ELF-1 (cell line): ENCODE data around the gene CYP2E1.
"Not testable (repeated sequence)": the region's sequence is repeated elsewhere in the genome, so short reads cannot be mapped to it uniquely, and the experiment has no call there.

Source experiments
- DNase-seq: peaks from one replicate; pipeline ENCODE4 v3.0.0-alpha.2; 2016; ENCODE audit warnings: low read depth, low spot score

Gene CYP2E1

GRCh38 chr10:133528296-133528844 is 1.2 kb downstream of the CYP2E1 start:
- no peak for DNase-seq

- DNase-seq: peak; percentile 73
Observed at GRCh38 chr10:133528845-133529575, 1.8 kb downstream of the CYP2E1 start.

- no peak for DNase-seq
Observed at GRCh38 chr10:133529576-133529946, 2.4 kb downstream of the CYP2E1 start.

GRCh38 chr10:133530506-133530905 is 3.3 kb downstream of the CYP2E1 start:
- DNase-seq: no peak

DNA sequence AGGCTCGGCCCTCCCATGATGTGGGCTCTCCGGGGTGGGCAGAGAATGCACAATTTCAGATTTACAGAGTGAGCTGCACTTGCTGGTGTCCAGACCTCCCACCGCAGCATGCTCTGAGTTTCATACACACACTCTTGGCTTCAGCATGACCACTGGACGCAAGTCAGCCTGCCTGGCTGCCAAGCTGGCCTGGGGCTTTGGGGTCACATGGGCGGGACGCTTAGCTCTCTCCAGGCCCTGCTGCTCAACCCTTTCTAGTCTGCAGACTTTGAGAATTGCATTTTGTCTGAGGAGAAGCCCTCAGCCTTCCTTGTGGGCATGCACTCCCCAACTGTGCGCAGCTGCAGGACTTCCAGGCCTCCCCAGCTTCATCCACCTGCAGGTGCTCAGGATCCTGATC is 5.7 kb downstream of the CYP2E1 start:
- DNase-seq: no peak

- DNase-seq: no peak
Observed at GRCh38 chr10:133534417-133534816, 7.3 kb downstream of the CYP2E1 start.

DNA sequence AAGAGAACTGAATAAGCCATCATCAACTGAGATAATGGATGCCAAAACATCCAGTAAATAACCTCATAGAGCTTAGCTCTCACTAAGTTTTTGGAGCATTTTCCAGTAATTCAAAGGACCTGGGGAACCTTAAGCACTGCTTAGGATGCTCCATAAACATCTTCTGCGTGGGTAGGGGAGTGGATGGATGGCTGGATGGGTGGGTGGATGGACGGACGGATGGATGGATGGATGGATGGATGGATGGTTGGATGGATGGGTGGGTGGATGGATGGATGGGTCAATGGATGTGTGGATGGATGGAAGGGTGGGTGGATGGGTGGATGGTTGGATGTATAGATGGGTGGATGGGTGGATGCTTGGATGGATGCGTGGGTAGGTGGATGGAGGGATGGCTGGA is 9.0 kb downstream of the CYP2E1 start:
- no peak for DNase-seq

DNA sequence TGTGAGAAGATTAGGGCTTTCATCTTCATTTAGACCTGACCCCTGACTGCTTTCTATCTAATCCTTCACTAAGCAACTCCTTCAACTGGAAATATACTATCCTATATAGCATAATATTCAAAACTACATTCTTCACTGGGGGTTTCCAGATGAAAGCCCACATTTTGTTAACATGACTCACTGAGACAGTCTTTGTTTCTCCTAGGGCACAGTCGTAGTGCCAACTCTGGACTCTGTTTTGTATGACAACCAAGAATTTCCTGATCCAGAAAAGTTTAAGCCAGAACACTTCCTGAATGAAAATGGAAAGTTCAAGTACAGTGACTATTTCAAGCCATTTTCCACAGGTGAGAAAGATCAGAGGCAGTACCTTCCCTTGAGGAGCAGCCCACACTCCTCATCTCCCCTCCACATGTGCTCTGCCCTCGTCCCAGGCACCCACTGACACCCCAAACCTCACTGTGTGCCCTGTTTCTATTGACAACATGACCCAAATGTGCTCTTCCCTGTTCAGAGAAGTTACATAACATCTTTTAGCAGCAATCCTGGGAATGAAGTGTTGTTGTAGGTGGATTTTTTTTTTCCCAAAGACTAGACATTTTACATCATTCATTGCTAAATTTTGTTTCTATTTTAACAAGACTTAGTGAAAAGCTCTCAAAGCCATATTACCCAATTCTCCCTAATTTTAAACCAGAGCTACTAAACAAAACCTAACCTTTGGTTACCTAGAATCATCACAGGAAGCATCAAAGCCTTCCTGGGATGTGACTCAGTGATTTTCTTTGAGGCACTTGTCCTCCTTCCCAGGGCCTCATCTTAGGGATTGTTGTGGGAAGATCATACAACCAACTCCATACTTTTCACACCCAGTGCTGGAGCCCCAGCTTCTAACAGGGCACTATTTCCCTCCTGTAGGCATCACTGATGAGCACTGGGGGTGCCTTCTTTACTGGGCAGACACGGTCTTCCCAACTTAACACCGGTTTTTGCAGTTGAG is 10.7 kb downstream of the CYP2E1 start:
- no peak for DNase-seq

DNA sequence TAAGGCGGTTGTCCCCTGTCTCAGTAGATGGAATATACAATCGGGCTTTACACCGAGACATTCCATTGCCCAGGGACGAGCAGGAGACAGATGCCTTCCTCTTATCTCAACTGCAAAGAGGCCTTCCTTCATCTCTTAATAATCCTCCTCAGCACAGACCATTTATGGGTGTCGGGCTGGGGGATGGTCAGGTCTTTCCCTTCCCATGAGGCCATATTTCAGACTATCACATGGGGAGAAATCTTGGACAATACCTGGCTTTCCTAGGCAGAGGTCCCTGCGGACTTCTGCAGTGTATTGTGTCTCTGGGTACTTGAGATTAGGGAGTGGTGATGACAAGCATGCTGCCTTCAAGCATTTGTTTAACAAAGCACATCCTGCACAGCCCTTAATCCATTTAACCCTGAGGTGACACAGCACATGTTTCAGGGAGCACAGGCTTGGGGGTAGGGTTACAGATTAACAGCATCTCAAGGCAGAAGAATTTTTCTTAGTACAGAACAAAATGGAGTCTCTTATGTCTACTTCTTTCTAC is 14.3 kb downstream of the CYP2E1 start:
- peak; percentile 58 for DNase-seq

DNA sequence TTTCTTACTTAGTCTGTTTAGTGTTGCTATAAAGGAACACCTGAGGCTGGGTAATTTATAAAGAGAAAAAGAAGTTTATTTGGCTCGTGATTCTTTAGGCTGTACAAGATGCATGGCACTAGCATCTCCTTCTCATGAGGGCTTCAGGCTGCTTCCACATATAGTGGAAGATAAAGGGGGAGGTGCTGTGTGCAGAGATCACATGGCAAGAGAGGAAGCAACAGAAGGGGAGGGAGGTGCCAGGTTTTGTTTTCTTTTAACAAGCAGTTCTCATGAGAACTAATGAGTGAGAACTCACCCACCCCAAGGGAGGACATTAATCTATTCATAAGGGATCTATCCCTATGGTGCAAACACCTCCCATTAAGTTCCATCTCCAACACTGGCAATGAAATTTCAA is 17.3 kb downstream of the CYP2E1 start:
- DNase-seq: no peak

DNA sequence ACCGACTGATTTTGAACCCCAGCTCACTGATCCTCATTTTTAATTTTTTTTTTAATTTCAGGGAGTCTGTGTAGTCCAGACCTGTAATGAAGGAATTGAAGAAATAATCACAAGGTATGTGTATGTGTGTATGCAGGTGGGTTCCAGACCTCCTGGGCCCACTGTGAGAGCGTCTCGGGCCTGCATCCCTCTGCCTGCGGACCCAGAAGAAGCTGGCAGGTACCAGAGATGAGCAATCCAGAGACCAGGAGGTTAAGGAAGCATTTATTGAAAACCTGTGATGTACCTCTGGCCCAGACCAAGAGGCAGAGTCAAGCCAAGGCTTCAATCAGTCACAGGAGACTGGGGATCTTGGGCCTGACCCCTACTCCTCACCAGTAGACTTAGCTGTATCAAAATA is 27.4 kb downstream of the CYP2E1 start:
- DNase-seq: no peak

DNA sequence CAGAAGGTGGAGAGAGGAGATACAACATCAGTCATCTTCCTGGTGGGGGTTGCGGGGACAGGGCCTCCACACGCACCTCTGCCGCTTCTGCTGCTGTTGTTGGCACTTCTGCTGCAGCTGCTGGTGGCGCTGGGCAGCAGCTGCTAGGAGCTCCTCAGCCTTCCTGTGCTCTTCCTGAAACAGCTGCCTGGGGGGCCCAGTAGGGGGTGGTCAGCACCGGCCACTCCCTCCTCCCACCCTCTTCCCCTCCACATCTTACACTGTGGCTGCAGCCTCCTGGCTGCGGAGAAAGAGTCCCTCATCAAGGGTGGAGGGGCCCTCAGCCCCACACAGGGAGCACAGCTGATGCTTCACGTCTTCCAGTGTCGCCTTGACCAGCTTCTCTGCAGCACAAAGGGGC is 28.4 kb downstream of the CYP2E1 start:
- no peak for DNase-seq

DNA sequence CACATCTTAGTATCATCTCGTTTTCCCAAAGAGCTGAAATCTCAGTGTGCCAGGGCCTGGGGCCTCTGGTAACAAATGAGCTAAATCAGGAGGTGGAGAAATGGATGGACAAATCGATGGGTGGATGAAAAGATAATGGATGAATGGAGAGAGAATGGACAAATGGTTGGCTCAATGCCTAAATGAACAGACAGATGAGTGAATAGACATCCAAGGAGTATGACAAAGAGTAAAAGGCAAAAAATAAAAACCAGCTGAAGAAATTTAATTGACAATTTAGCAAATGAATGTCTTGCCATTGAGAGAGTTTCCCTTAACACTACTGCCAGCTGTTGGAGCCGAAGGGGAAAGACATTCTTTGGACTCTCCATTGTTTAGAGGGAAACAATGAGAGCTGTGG is 30.2 kb downstream of the CYP2E1 start:
- DNase-seq: no peak

- DNase-seq: no peak
Observed at GRCh38 chr10:133559216-133559615, 32.1 kb downstream of the CYP2E1 start.

- DNase-seq: no peak
Observed at GRCh38 chr10:133564816-133565215, 37.7 kb downstream of the CYP2E1 start.

DNA sequence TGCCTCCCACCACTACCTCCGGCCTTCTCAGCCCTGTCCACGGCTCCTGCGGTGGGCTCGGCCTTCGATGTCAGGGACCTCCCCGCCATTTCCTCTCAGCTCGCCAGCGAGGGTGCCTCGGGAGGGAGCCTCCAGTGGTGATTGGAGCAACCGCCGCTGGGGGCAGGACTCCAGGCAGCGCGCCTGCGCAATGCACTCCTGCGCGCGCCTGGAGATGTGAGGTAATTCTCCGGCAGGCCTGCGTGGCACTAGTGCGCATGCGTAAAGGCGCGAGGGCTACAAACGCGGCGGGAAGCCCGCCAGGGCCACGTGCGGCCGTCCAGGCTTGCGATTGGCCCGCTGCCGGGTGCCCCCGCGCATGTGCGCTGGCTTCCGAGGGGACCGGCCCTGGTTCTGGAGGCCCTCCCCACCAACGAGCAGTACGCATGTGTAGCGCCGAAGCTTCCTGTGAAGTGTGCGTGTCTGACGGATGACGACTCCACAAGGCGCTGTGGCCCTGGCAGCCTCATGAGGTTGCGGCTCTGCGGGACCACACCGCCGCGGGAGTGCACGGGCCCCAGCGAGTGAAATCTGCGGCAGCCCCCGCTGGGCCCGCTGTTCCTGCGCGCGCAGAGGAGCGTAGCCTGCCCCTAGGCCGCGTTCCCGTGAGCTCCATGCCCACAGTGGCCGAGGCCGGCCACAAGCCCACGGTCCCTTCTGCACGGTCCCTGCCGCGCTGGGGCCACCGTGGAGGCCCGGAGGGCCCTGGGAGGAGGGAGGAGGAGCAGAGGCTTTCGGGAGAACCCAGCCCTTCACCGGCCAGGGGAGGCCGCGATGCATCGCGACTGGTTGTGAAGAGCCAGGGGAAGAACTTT is 38.5 kb downstream of the CYP2E1 start, which contains the start of gene SYCE1:
Gene SYCE1 (minus strand): TSS at position 143 of the 854 bp plus-strand sequence. CDS start 54 bp downstream, at position 89.
- no peak for DNase-seq

DNA sequence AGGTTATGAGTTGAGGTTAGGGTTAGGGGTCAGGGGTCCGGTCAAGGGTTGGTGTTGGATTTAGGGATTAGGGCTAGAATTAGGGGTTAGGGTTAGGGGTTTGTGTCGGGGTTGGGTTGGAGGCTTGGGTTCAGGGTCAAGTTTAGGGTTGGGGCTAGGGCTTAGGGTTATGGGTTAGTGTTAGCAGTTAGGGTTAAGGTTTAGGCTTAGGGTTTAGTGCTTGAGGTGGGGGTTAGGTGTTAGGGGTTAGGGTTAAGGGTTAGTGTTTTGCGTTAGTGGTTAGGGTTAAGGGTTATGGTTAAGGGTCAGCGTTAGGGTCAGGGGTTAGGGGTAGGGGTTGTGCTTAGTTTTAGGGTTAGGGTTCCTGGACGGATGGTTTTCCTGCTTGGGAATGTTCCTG is 40.0 kb downstream of the CYP2E1 start:
- no peak for DNase-seq

DNA sequence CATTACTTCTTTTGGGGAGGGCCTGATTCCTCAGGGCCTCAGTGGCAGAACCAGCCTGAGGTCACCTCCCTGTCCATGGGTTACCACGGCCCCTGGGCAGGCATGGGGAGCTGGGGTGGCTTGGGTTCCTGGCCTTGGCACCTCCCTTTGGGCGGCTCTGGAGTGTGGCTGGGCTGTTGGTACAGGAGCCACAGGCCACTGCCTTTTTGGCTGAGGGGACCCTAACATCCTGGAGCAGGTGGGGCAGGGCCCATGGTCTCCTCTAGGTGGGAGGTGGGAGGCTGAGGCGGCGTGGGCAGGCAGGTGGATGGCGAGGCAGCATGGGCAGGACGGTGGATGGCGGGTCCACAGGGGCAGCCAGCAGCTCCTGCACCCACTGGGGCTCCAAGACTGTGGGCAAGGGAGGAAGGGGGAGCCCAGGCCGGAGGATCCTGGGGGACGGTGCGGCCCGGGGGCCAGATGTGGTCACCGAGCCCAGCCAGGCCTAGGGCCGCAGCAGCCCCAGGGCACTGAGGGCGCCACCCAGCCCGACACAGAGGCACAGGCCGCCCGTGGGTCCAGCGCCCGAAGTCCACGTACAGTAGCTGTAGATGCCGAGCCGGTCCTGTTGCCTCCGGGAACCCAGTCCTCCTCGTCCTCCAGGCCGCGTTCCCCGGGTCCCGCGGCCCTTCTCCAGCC is 40.6 kb downstream of the CYP2E1 start:
- DNase-seq: no peak

DNA sequence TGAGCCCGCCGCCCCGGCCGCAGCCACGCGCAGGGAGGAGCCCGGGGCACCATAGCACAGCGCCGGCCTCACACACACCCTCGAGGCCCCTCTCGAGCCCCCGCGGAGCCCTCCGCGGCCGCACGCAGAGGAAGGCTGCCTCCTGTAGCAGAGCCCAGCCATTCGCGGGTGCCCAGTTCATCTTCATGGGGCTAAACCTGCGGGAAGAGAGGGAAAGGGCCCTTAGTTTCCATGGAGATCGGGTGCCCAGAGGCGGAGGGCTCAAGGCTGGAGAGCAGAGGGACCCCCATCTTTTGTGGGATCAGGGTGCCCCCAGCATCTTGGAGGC is 41.1 kb downstream of the CYP2E1 start:
- DNase-seq: no peak

GRCh38 chr10:133568831-133569527 is 41.8 kb downstream of the CYP2E1 start:
- DNase-seq: not testable (repeated sequence)
